ENCODE data around the gene RBM47.

RBM47 gene

DNA sequence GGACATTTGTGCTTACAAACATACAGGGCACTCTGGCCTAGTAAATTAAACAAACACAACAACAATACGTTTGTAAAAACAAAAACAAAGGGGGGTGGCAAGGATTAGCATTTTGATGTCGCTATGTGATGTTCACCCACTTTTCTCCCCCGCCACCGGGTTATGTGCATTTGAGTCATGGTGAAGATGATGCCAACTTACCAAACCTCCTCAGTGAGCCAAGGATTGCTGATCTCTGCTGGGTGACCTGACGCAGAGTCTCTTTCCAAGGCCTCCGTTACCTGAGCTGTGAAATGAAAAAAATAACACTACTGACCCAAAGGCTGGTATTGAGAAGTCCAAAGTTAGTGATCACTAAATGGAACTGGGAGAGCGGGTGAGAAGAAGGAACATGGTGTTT lies 85.4 kb downstream of the RBM47 start:
- H3K4me3 ChIP-seq (ENCODE audit: low read depth, low read length), result no peak overlapping the region
- no peak for DNase-seq (ENCODE audit: low read depth)
- TF ChIP-seq, protein P1, sequence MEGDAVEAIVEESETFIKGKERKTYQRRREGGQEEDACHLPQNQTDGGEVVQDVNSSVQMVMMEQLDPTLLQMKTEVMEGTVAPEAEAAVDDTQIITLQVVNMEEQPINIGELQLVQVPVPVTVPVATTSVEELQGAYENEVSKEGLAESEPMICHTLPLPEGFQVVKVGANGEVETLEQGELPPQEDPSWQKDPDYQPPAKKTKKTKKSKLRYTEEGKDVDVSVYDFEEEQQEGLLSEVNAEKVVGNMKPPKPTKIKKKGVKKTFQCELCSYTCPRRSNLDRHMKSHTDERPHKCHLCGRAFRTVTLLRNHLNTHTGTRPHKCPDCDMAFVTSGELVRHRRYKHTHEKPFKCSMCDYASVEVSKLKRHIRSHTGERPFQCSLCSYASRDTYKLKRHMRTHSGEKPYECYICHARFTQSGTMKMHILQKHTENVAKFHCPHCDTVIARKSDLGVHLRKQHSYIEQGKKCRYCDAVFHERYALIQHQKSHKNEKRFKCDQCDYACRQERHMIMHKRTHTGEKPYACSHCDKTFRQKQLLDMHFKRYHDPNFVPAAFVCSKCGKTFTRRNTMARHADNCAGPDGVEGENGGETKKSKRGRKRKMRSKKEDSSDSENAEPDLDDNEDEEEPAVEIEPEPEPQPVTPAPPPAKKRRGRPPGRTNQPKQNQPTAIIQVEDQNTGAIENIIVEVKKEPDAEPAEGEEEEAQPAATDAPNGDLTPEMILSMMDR (IDR thresholded peaks at IDR 0.05; ENCODE audit: insufficient read depth, low read depth, low read length, missing control alignments), result no peak

DNA sequence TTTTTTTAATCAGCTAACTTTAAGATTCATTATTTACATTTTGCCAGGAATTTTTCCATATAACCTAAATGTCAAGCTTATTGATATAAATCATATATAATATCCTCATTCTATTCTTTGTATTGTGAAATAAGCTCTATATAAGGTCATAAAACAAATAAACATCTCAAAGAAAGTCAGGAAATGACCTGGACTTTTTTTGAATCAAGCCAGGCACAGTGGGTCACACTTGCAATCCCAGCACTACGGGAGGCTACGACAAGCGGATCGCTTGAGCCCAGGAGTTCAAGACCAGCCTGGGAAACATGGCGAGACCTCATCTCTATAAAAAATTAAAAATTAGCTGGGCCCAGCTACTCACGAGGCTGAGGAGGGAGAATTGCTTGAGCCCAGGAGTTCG lies 88.9 kb downstream of the RBM47 start:
- no peak overlapping the region for H3K4me3 ChIP-seq (ENCODE audit: low read depth, low read length)
- DNase-seq (ENCODE audit: low read depth), result no peak
- TF ChIP-seq, protein P1 (IDR thresholded peaks at IDR 0.05; ENCODE audit: insufficient read depth, low read depth, low read length, missing control alignments), result no peak

DNA sequence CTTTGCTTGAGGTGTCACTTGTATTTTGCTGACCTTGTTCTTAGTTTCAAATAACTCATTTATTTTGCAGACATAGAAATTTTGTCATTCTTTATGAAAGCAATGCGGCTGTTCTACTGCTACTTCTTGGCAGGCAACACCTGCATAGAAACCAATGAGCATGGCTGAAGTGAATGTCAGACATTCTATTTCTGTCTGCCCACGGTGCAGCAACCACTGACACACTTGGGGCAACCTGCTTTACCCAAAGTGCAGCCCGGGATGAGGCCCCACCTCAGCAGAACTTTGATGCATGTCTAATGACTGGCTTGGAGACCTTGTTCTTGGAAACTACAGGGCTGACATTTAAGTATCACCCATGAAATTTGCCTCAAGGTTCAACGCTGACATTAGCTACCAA lies 93.6 kb downstream of the RBM47 start:
- peak; percentile 80 for DNase-seq (ENCODE audit: low read depth)
- TF ChIP-seq, protein P1 (IDR thresholded peaks at IDR 0.05; ENCODE audit: insufficient read depth, low read depth, low read length, missing control alignments), result no peak
- H3K4me3 ChIP-seq (ENCODE audit: low read depth, low read length), result no peak overlapping the region

DNA sequence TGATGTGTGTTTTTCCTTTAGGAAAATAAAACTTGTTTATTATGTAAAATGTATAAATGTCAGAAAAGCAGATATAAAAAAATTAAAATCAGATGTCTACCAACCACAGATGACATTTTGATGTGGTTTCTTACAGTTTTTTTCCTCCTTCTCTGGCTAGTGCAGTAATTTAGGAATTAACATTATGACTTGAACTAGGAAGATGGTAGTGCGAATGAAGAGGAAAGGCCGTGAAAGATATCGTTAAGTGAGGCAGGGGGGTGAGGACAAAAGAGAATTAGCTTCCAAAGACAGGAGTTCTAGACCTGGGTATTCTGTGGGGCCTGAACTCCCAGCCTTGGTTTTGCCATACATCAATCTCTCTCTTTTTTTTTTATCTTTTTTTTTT lies 98.0 kb downstream of the RBM47 start:
- DNase-seq (ENCODE audit: low read depth), result no peak

DNA sequence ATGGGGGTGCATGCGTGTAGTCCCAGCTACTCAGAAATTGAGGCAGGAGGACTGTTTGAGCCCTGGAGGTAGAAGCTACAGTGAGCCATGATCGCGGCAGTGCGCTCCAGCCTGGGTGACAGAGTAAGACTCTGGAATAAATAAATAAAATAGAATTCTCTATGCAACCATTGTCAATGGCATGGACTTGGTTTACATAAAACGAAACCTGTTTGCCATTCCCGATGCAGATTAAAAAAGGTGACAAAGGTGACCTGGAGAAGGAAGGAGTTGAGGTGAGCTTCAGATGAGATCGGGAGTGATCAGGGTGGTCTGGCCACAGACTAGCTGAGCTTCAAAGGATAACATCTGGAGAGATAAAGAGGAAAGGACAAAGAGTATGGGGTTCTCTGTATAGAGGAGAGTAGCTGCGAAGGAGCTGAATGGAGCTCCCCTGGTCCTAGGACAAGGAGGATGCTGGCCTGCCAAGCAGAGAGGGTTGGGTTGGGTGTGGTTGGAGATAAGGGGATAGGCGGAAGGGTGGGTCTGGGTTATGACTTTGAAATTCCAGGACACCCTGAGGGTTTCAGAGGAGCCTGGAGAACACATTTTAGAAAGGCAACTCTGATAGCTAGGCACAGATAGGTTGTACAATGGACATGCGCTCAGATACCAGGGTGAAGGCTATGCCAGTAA lies 98.6 kb downstream of the RBM47 start:
- TF ChIP-seq, protein P1 (IDR thresholded peaks at IDR 0.05; ENCODE audit: insufficient read depth, low read depth, low read length, missing control alignments), result no peak
- no peak for DNase-seq (ENCODE audit: low read depth)
- H3K4me3 ChIP-seq (ENCODE audit: low read depth, low read length), result no peak overlapping the region

More for the DNA sequence above, 98.0 kb downstream of the RBM47 start:
- TF ChIP-seq, protein P1 (IDR thresholded peaks at IDR 0.05; ENCODE audit: insufficient read depth, low read depth, low read length, missing control alignments), result no peak
- H3K4me3 ChIP-seq (ENCODE audit: low read depth, low read length), result no peak overlapping the region

DNA sequence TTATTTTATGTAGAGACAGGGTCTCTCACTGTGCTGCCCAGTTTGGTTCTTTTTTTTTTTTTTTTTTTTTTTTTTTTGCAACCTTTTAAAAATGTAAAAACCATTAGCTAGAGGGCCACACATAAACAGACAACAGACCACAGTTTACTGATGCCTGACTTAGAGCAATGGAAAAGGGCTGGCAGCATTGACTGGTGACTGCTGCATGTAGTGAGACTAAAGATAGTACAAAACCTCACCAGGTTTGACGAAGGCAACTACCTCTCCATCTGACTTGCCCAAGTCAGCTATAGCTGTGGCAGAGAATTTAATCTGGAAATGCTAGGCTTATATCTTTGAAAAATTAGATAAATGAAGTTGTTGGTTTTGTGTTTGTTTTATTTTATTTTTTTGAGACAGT lies 102.9 kb downstream of the RBM47 start:
- no peak overlapping the region for H3K4me3 ChIP-seq (ENCODE audit: low read depth, low read length)
- no peak for DNase-seq (ENCODE audit: low read depth)
- TF ChIP-seq, protein P1 (IDR thresholded peaks at IDR 0.05; ENCODE audit: insufficient read depth, low read depth, low read length, missing control alignments), result no peak
